ENCODE data around the gene IFT27.

The IFT27 gene

DNA sequence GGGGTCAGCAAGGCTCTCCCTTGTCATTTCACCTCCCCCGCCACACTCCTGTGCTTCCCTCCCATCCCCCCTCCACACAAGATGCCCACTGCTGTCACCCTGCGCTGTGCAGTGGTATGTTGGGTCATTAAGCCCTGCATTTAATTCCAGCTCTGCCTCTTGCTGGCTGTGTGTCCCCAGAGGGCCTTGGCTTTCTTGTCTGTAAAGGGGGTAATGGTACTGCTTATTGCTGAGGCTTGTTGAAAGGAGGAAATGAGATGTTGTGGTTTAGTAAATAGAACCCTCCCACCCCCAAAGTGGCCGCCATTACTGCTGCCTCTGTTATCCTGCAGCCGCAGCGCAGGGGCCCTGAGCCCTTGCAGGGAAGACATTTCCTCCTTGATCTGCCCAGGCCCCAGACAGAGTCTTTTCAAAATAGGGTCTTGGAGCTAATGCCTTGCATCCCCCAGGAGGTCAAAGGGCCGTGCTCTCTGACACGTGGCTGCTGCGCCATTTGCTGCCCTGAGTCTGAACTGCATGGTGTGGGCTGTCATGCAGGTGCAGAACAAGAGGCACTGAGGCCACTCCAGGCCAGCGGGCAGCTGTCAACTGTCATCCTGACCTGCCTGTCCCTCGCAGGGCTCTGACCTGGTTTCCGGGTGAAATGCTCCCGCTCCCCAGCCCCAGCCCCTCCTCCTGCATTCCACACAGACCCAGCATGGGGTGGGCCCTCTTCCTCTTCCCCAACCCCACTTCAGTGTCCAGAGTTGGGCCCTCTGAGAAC lies 22.2 kb upstream of the IFT27 start:
- peak; percentile 65 for FAIRE-seq

DNA sequence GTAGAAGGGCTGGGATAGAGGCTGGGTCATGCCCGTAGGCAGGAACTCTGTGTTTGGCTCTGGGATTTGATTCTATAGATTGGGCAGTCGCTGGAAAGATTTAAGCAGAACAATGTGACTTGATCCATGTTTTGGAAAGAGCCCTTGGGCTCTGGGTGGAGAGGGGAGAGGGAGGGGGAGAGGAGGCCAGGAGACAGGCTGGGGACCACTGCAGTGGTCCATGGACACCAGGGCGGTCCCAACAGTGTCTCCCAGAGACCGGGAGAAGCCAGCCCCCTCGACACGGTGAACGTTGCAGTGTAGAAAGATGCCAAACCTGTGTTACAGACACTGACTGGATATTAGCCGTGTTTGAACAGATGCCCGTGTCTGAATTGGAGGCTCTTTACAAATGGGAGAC lies 21.5 kb upstream of the IFT27 start:
- DNase-seq (ENCODE audit: extremely low spot score, insufficient read length, low read depth) = no peak
- no peak for FAIRE-seq

More for the DNA sequence above, 22.2 kb upstream of the IFT27 start:
- DNase-seq (ENCODE audit: extremely low spot score, insufficient read length, low read depth) = no peak

GRCh38 chr22:36796552-36797175 lies 20.7 kb upstream of the IFT27 start:
- FAIRE-seq = no peak
- DNase-seq (ENCODE audit: extremely low spot score, insufficient read length, low read depth) = no peak

GRCh38 chr22:36795633-36796032 lies 19.7 kb upstream of the IFT27 start:
- no peak for FAIRE-seq
- DNase-seq (ENCODE audit: extremely low spot score, insufficient read length, low read depth) = no peak

- no peak for DNase-seq (ENCODE audit: extremely low spot score, insufficient read length, low read depth)
- FAIRE-seq = peak; percentile 92
Measured at GRCh38 chr22:36790648-36791047, 14.7 kb upstream of the IFT27 start.

DNA sequence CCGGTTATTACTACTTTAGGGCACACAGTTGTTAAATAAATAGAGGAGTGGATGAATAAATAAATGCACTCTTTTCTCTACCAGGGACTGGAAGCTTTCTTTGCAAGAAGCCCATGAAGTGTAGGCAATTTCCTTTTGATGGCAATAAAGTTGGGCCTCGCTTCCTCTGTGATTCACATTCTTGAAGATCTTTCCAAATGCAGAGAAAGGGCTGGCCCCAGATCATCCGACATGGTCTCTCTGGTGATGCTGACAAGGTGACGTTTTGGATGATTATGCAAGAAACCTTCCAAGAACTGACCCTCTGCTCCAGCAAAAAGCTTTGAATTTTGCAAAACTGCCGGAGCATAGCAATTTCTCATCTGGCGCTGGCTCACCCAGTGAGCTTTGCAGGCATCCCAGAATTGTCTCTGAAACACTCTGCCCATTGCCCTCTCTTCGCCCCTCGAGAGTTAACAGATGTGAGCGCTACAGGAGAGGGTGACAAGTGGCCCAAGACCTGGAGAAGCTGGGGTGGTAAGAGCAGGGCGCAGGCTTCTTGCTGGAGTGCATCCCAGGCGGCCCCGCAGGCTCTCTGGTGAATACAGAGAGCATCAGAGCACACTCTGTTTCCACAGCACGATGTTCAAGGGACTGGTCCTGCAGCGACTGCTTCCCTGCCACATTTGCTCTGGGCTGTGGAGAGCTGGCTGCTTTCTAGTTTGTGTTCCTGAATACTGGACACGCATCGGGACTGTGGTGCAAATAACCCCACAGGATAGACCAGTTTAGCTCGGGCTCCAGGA lies 11.5 kb upstream of the IFT27 start:
- FAIRE-seq (no peak), DNase-seq (ENCODE audit: extremely low spot score, insufficient read length, low read depth) (no peak)

DNA sequence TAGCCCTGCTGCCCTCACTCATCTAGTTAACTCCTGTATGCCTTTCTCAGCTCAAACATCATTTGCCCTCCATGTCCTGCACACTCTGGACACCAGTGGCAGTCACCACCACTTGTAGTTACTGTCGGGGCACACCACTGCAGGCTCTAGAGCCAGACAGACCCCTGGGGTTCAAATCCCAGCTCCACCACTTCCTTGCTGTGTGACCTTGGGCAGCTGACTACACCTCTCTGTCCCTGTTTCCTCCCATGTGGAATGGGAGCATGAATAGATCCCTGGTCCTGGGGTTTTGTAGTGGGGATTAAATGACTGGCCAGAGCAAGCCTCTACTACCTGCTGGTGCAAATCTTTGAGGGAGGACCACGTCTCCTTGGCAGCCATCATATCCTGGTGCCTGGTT lies 7.8 kb upstream of the IFT27 start:
- FAIRE-seq (no peak), DNase-seq (ENCODE audit: extremely low spot score, insufficient read length, low read depth) (no peak)

GRCh38 chr22:36781656-36782627 lies 6.0 kb upstream of the IFT27 start:
- DNase-seq (ENCODE audit: extremely low spot score, insufficient read length, low read depth) (peak; percentile 69), FAIRE-seq (peak; percentile 93)

GRCh38 chr22:36778020-36778419 lies 2.1 kb upstream of the IFT27 start:
- no peak for DNase-seq (ENCODE audit: extremely low spot score, insufficient read length, low read depth)
- no peak for FAIRE-seq

DNA sequence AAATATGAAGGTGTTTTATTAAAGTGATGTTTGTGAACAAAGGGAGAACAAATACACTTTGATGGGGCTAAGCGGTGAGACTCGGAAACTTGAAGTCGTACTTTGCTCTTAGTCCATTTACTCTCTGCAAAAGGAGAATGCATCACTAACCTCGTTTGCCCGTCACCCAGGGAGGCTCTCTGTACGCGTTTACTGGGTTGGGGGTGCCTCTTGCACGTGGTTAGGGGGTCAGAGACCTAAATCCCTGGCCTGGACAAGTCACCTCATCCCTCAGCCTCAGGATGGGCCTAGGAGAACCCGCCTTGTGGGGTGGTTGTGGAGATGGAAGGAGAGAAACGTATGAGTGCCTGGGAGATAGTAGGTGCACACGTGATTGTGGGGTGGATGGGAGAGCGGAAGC lies 803 bp upstream of the IFT27 start:
- FAIRE-seq = no peak
- DNase-seq (ENCODE audit: extremely low spot score, insufficient read length, low read depth) = no peak

DNA sequence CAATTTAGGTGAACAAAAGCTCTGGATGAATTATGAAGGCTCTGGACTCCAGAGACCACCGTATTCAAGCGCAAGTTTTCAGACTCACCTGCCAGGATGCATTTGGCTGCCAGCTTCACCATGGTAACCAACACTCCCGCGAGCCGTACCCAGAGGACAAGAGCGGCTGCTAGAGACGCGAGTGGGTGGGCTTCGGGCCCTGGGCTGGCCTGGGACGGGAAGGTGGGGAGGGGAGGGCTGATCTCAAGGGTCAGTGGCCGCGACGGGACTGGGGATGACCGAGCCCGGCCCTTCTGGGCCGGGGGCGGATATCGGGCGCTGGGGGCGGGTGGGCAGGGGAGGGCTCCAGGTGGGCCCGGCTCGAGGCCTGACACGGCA lies 344 bp downstream of the IFT27 start:
- FAIRE-seq (no peak), DNase-seq (ENCODE audit: extremely low spot score, insufficient read length, low read depth) (no peak)

- FAIRE-seq = no peak
- no peak for DNase-seq (ENCODE audit: extremely low spot score, insufficient read length, low read depth)
Measured at GRCh38 chr22:36773935-36774334, 2.0 kb downstream of the IFT27 start.

- DNase-seq (ENCODE audit: extremely low spot score, insufficient read length, low read depth) = no peak
- no peak for FAIRE-seq
Measured at GRCh38 chr22:36772451-36772850, 3.5 kb downstream of the IFT27 start.

GRCh38 chr22:36771356-36772063 lies 4.4 kb downstream of the IFT27 start:
- no peak for FAIRE-seq
- DNase-seq (ENCODE audit: extremely low spot score, insufficient read length, low read depth) = no peak

GRCh38 chr22:36770513-36771231 lies 5.2 kb downstream of the IFT27 start:
- FAIRE-seq (no peak), DNase-seq (ENCODE audit: extremely low spot score, insufficient read length, low read depth) (no peak)

DNA sequence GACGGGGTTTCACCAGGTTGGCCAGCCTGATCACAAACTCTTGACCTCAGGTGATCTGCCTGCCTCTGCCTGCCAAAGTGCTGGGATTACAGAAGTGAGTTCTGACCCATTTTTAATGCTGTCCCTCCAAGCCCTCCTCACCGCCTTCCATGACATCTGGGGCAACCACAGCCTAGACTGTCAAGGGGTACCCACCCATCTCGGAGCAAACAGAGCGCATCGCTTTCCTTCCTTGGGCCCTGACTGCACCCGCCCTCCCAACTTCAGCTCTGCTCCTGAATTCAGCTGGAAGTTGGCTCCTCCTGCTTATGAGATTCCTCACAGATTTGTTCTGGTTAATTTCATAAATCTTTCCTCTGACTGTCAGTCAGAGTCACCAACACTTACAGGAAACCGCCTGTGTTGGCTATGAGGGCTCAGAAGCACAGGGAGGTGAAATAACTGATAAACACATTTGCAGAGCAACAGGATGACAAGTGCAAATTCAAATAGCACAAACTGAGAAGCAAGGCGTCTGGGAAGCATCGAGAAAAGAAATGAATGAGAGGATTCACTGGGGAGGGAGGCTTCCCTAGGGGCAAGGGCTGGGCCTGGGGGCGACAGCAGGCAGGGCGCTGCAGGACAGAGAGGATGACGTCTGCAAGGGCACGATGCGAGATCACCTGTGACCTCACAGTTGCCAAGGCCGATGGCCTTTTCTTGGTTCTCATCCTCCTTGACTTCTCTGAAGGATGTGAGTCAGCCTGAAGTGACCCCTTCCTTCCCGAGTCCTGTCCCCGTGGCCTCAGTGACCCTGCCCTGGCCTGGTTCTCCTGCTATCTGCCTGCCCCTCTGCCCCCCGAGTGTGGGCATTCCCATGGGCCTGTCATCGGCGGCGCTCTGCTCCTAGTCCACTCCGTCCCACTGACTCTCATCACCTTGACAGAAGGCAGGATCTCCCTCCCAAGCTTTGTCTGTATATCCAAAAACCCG lies 6.1 kb downstream of the IFT27 start:
- DNase-seq (ENCODE audit: extremely low spot score, insufficient read length, low read depth) = no peak
- no peak for FAIRE-seq

DNA sequence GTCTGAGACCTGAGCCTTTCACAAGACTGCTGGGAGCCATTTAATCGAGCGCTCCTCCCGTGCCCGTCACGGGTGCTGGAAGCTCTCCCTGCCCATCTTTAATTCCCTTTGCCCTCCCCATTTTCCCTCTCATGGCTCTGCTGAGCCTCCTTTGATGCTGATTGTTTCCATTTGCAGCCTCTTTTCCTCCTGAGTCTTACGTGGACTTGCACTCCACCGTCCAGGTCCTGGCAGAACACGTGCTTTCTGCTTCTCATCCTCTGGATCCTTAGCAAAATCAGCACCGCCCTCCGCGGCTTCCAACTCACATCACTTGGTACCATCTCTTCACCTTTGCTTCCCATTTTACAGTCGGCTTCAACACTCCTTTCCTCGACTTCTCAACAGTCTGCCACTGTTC lies 7.3 kb downstream of the IFT27 start:
- FAIRE-seq = no peak

GRCh38 chr22:36768141-36768540 lies 7.8 kb downstream of the IFT27 start:
- DNase-seq (ENCODE audit: extremely low spot score, insufficient read length, low read depth) (no peak), FAIRE-seq (no peak)

More for the DNA sequence above, 7.3 kb downstream of the IFT27 start:
- no peak for DNase-seq (ENCODE audit: extremely low spot score, insufficient read length, low read depth)
